ENCODE measurements around the gene ANK3.

DNA sequence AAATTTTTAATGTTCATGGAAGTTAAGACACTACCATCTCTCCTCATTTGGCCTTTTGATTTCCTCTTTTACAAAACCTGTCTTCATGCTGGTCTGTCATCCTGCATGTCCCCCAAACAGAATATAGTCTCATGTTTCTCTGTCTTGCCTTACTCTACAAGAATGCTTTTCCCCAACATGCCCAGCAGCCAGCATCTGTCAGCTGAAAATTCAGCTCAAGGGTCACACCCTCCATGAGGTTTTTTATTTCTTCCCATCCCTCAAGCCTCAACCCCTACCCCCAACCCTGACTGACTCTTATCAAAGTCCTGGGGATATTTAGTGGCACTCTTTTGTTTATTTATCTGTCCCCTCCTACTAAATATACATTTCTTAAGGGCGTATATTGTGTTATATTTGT, 202.0 kb downstream of the ANK3 start:
- TF ChIP-seq ZNF274 (IDR thresholded peaks at IDR 0.05; ENCODE audit: low read depth, low read length) (no peak), POLR2A (IDR thresholded peaks at IDR 0.05; ENCODE audit: borderline replicate concordance, extremely low read depth, insufficient read depth, insufficient read length) (no peak), RAD21 (IDR thresholded peaks at IDR 0.05; ENCODE audit: low read depth) (no peak), TCF7L2 (IDR thresholded peaks at IDR 0.05; ENCODE audit: borderline replicate concordance, extremely low read depth, insufficient read depth, insufficient read length) (no peak), SRF (IDR thresholded peaks at IDR 0.05; ENCODE audit: low read depth) (no peak), SP1 (IDR thresholded peaks at IDR 0.05; ENCODE audit: low read depth) (no peak)
- TF ChIP-seq, protein P1, sequence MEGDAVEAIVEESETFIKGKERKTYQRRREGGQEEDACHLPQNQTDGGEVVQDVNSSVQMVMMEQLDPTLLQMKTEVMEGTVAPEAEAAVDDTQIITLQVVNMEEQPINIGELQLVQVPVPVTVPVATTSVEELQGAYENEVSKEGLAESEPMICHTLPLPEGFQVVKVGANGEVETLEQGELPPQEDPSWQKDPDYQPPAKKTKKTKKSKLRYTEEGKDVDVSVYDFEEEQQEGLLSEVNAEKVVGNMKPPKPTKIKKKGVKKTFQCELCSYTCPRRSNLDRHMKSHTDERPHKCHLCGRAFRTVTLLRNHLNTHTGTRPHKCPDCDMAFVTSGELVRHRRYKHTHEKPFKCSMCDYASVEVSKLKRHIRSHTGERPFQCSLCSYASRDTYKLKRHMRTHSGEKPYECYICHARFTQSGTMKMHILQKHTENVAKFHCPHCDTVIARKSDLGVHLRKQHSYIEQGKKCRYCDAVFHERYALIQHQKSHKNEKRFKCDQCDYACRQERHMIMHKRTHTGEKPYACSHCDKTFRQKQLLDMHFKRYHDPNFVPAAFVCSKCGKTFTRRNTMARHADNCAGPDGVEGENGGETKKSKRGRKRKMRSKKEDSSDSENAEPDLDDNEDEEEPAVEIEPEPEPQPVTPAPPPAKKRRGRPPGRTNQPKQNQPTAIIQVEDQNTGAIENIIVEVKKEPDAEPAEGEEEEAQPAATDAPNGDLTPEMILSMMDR (IDR thresholded peaks at IDR 0.05 in 2 of 3, conservative IDR thresholded peaks at IDR 0.05 in 1 of 3; ENCODE audit: borderline replicate concordance in 1 of 3, insufficient read depth in 1 of 3, low read depth in 2 of 3, low read length in 2 of 3): no peak
